ENCODE measurements around the gene PAPOLA.

- TF ChIP-seq CTCF (IDR thresholded peaks at IDR 0.05): no peak
- TF ChIP-seq POLR2A (IDR thresholded peaks at IDR 0.05): no peak
These were observed 12.9 kb upstream of the PAPOLA start for GRCh38 chr14:96489327-96489726.

Measured in thyroid gland (tissue), 4 donors.